ENCODE measurements around the gene RSRC1.
"Not testable (repeated sequence)": the region's sequence is repeated elsewhere in the genome, so short reads cannot be mapped to it uniquely, and the experiment has no call there.

The RSRC1 gene

DNA sequence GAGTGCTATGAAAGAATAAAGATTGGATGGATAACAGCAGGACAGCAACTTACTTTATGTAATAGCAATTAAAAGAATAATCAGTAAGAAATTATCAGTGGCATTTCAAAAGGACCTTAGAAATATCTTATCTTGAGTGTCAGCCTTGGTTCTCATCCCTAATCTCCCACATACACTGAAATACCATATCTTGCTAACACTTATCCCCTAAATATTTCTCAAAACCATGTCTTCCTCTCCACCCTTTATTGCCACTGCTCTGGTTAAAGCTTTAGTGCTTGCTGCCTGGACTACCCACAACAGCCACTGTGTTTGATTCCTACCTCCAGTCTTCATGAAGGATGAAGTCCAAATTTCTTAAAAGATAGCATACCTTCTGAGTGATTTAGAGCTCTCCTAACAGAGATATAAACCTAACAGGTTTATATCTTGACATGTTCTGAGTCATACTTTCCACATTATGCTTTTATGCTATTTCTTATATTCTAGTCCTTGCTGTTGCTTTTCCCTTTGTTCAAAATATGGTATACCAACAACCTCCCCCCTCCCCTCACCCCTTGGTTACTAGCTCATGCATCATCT lies 202.8 kb downstream of the RSRC1 start:
- no peak overlapping the region for H2AFZ ChIP-seq (ENCODE audit: low read depth, low read length, severe bottlenecking)
- no peaks in the 10 kb centered on the region; the same call in 1 of the 2 replicates for H3F3A ChIP-seq (ENCODE audit: insufficient read depth)
- H3K27ac ChIP-seq (ENCODE audit: low read depth, low read length), result peak overlapping the region; percentile 9; the same call in 1 of the 2 replicates

DNA sequence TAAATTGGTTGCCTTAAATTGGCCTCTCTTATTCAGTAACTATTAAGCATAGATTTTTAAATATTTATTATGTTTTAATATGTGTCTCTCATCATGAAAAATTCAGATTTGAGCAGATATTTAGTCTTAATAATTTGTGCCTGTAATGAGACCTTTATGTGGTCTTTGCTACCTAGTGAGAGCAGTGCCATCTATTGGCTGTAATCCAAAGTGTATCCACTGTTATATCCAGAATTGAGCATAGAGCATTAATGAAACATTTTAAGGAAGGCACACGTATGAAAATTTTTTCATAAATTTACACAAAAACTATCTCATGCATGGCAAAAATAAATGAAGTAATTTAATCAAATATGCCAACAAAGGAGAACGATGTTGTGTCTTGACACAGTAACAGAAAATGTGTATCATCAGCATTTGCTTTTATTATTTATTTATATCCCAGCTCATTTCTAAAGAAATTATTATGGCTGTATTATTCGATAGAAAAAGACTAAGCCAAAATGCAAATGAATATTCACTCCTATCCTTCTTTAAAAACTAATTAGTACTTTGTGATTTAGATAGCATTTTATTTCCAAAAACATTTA lies 203.5 kb downstream of the RSRC1 start:
- no peaks in the 10 kb centered on the region; the same call in 1 of the 2 replicates for H3F3A ChIP-seq (ENCODE audit: insufficient read depth)
- H3K79me2 ChIP-seq (ENCODE audit: insufficient read depth, low read length), result no peaks in the 10 kb centered on the region
- TF ChIP-seq EZH2phosphoT487 (conservative IDR thresholded peaks at IDR 0.05; ENCODE audit: low read length), result no peak
- TF ChIP-seq, protein P1, sequence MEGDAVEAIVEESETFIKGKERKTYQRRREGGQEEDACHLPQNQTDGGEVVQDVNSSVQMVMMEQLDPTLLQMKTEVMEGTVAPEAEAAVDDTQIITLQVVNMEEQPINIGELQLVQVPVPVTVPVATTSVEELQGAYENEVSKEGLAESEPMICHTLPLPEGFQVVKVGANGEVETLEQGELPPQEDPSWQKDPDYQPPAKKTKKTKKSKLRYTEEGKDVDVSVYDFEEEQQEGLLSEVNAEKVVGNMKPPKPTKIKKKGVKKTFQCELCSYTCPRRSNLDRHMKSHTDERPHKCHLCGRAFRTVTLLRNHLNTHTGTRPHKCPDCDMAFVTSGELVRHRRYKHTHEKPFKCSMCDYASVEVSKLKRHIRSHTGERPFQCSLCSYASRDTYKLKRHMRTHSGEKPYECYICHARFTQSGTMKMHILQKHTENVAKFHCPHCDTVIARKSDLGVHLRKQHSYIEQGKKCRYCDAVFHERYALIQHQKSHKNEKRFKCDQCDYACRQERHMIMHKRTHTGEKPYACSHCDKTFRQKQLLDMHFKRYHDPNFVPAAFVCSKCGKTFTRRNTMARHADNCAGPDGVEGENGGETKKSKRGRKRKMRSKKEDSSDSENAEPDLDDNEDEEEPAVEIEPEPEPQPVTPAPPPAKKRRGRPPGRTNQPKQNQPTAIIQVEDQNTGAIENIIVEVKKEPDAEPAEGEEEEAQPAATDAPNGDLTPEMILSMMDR (IDR thresholded peaks at IDR 0.05; ENCODE audit: insufficient read depth, low read length, poor library complexity, severe bottlenecking), result peak; percentile 79
- H3K4me3 ChIP-seq (ENCODE audit: insufficient read depth, low read length, poor library complexity, severe bottlenecking), result no peak overlapping the region
- H3K27ac ChIP-seq (ENCODE audit: low read depth, low read length), result no peak overlapping the region; the same call in 1 of the 2 replicates
- H3K9ac ChIP-seq (ENCODE audit: low read length), result no peak overlapping the region
- no peaks in the 10 kb centered on the region for H4K20me1 ChIP-seq (ENCODE audit: low read depth, low read length)
- H3K27me3 ChIP-seq (ENCODE audit: low read length), result no peaks in the 10 kb centered on the region
- no peak overlapping the region for H3K4me2 ChIP-seq (ENCODE audit: low read depth, low read length, poor library complexity, severe bottlenecking)
- H3K9me3 ChIP-seq (ENCODE audit: insufficient read depth, low read length), result no peaks in the 10 kb centered on the region
- H3K9me2 ChIP-seq (replicated peaks; ENCODE audit: insufficient read depth, low read length), result no peaks in the 10 kb centered on the region
- no peaks in the 10 kb centered on the region for H3K36me3 ChIP-seq (ENCODE audit: low read length)
- no peak overlapping the region for H2AFZ ChIP-seq (ENCODE audit: low read depth, low read length, severe bottlenecking)

More for the DNA sequence above, 202.8 kb downstream of the RSRC1 start:
- Histone ChIP-seq H3K36me3 (ENCODE audit: low read length) (no peaks in the 10 kb centered on the region), H3K4me3 (ENCODE audit: insufficient read depth, low read length, poor library complexity, severe bottlenecking) (no peak overlapping the region), H3K9me2 (replicated peaks; ENCODE audit: insufficient read depth, low read length) (no peaks in the 10 kb centered on the region), H3K9me3 (ENCODE audit: insufficient read depth, low read length) (no peaks in the 10 kb centered on the region), H3K4me2 (ENCODE audit: low read depth, low read length, poor library complexity, severe bottlenecking) (no peak overlapping the region), H3K9ac (ENCODE audit: low read length) (no peak overlapping the region), H4K20me1 (ENCODE audit: low read depth, low read length) (no peaks in the 10 kb centered on the region), H3K27me3 (ENCODE audit: low read length) (no peaks in the 10 kb centered on the region), H3K79me2 (ENCODE audit: insufficient read depth, low read length) (no peaks in the 10 kb centered on the region)
- TF ChIP-seq, protein P1 (IDR thresholded peaks at IDR 0.05; ENCODE audit: insufficient read depth, low read length, poor library complexity, severe bottlenecking), result no peak
- TF ChIP-seq EZH2phosphoT487 (conservative IDR thresholded peaks at IDR 0.05; ENCODE audit: low read length), result no peak

DNA sequence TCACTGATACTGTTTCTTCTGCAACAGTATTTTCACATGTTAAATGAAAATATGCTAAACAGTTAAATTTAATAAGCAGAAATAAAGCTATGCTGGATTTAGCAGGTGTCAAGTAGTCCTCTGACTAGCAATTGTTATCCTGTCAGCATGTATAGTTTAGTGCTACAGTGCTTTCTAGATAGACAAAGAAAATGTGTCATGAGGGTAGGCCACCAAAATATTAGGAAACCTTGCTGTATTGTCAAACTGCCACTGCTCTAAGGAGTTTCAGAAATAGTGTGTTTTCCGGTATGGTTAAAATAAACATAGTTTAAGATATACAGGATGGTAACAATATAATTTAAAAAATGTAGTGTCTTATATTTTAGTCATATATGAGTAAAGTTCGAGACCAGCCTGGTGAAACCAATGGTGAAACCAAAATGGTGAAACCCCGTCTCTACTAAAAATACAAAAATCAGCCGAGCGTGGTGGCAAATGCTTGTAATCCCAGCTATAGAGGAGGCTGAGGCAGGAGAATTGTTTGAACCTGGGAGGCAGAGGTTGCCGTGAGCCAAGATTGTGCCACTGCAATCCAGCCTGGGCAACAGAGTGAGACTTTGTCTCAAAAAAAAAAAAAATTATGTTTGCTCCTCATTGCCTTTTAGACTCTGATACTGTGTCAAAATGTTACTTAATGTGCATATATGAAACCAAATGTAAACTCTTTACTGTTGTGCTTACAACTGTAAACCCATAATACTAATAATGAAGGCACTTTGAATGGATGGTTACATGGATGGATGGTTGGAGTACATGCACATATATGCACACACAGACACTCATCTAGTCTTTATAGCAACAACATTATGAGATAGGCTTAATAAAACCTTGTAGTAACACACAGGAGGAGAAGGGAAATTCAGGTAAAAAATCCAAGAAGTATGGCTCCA lies 204.8 kb downstream of the RSRC1 start:
- Histone ChIP-seq H3K27ac (ENCODE audit: low read depth, low read length) (peak overlapping the region; percentile 19; the same call in 1 of the 2 replicates), H3K9me3 (ENCODE audit: insufficient read depth, low read length) (no peaks in the 10 kb centered on the region), H3K36me3 (ENCODE audit: low read length) (no peaks in the 10 kb centered on the region), H4K20me1 (ENCODE audit: low read depth, low read length) (no peaks in the 10 kb centered on the region), H2AFZ (ENCODE audit: low read depth, low read length, severe bottlenecking) (no peak overlapping the region), H3K27me3 (ENCODE audit: low read length) (no peaks in the 10 kb centered on the region), H3K79me2 (ENCODE audit: insufficient read depth, low read length) (no peaks in the 10 kb centered on the region), H3K4me2 (ENCODE audit: low read depth, low read length, poor library complexity, severe bottlenecking) (no peak overlapping the region), H3K9ac (ENCODE audit: low read length) (no peak overlapping the region), H3F3A (ENCODE audit: insufficient read depth) (no peaks in the 10 kb centered on the region; the same call in 1 of the 2 replicates), H3K9me2 (replicated peaks; ENCODE audit: insufficient read depth, low read length) (no peaks in the 10 kb centered on the region), H3K4me3 (ENCODE audit: insufficient read depth, low read length, poor library complexity, severe bottlenecking) (no peak overlapping the region)
- TF ChIP-seq, protein P1 (IDR thresholded peaks at IDR 0.05; ENCODE audit: insufficient read depth, low read length, poor library complexity, severe bottlenecking), result no peak
- no peak for TF ChIP-seq EZH2phosphoT487 (conservative IDR thresholded peaks at IDR 0.05; ENCODE audit: low read length)

DNA sequence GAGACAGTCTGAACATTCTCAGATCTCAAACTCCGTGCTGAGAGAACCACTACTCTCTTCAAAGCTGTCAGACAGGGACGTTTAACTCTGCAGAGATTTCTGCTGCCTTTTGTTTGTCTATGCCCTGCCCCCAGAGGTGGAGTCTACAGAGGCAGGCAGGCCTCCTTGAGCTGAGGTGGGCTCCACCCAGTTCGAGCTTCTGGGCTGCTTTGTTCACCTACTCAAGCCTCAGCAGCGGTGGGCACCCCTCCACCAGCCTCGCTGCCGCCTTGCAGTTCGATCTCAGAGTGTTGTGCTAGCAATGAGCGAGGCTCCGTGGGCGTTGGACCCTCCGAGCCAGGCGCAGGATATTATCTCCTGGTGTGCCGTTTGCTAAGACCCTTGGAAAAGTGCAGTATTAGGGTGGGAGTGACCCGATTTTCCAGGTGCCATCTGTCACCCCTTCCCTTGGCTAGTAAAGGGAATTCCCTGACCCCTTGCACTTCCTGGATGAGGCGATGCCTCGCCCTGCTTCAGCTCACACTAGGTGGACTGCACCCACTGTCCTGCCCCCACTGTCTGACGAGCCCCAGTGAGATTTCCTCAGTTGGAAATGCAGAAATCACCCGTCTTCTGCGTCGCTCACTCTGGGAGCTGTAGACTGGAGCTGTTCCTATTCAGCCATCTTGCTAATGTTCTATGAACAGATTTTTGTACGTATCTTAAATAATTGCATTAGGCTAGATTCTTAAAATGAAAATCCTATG lies 220.0 kb downstream of the RSRC1 start:
- H3K4me3 ChIP-seq (ENCODE audit: insufficient read depth, low read length, poor library complexity, severe bottlenecking); H3K4me2 ChIP-seq (ENCODE audit: low read depth, low read length, poor library complexity, severe bottlenecking): not testable (repeated sequence)

More for the DNA sequence above, 220.0 kb downstream of the RSRC1 start:
- not testable (repeated sequence) for H4K20me1 ChIP-seq (ENCODE audit: low read depth, low read length); H3K36me3 ChIP-seq (ENCODE audit: low read length); H3K9ac ChIP-seq (ENCODE audit: low read length); H3K9me2 ChIP-seq (replicated peaks; ENCODE audit: insufficient read depth, low read length); H3F3A ChIP-seq (ENCODE audit: insufficient read depth); H2AFZ ChIP-seq (ENCODE audit: low read depth, low read length, severe bottlenecking); H3K27ac ChIP-seq (ENCODE audit: low read depth, low read length); H3K79me2 ChIP-seq (ENCODE audit: insufficient read depth, low read length); H3K27me3 ChIP-seq (ENCODE audit: low read length); H3K9me3 ChIP-seq (ENCODE audit: insufficient read depth, low read length)

All from SU-DHL-6 (cell line).